ENCODE results near the gene USP9Y.

The USP9Y gene

DNA sequence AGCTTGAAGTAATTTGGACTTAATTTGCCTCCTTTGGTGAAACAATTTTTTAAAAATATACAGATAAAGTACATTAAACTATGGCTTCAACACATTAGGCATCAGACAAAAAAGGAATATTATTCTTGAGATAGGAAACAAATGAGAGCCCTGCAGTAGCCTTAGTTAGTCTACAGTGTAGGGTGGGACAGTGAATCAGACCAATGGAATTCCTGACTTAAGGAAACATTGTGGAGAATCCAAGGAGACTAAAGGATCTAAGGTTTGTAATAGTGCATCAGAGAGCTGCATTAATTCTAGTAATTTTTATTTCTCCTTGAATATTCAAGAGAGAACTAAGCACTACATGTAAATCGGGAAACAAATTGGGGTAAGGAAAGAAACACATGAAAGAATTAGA is 125.8 kb downstream of the USP9Y start:
- in situ Hi-C loops (cut with HindIII; ENCODE audit: low sequenced_read_pairs): no loop called here
- DNase-seq (ENCODE audit: low read depth, low spot score): no peak
- no peak overlapping the region for H3K4me3 ChIP-seq (ENCODE audit: low read depth, low read length)
- TF ChIP-seq, protein P1, sequence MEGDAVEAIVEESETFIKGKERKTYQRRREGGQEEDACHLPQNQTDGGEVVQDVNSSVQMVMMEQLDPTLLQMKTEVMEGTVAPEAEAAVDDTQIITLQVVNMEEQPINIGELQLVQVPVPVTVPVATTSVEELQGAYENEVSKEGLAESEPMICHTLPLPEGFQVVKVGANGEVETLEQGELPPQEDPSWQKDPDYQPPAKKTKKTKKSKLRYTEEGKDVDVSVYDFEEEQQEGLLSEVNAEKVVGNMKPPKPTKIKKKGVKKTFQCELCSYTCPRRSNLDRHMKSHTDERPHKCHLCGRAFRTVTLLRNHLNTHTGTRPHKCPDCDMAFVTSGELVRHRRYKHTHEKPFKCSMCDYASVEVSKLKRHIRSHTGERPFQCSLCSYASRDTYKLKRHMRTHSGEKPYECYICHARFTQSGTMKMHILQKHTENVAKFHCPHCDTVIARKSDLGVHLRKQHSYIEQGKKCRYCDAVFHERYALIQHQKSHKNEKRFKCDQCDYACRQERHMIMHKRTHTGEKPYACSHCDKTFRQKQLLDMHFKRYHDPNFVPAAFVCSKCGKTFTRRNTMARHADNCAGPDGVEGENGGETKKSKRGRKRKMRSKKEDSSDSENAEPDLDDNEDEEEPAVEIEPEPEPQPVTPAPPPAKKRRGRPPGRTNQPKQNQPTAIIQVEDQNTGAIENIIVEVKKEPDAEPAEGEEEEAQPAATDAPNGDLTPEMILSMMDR (IDR thresholded peaks at IDR 0.05; ENCODE audit: low read depth, low read length): no peak

DNA sequence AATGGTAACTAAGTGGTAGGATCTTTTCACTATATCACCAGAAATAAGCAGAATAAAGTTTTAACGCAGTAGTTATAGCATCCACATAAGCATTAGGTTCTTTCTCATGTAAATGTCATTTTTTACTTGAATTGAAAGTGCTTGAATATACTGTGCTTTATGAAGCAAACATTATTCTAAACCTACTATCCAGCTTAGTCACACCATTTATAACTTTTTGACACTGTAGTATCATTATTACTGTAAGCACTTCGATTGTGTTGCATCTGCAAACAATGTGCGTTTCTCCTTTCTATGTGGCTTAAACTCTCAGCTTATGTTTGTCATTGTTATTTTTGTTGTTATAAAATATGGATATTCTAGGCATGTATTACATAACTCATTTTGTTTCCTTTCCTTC is 132.3 kb downstream of the USP9Y start:
- H3K4me3 ChIP-seq (ENCODE audit: low read depth, low read length): no peak overlapping the region
- TF ChIP-seq, protein P1 (IDR thresholded peaks at IDR 0.05; ENCODE audit: low read depth, low read length): no peak
- no peak for DNase-seq (ENCODE audit: low read depth, low spot score)
- in situ Hi-C loops (cut with HindIII; ENCODE audit: low sequenced_read_pairs): no loop called here

DNA sequence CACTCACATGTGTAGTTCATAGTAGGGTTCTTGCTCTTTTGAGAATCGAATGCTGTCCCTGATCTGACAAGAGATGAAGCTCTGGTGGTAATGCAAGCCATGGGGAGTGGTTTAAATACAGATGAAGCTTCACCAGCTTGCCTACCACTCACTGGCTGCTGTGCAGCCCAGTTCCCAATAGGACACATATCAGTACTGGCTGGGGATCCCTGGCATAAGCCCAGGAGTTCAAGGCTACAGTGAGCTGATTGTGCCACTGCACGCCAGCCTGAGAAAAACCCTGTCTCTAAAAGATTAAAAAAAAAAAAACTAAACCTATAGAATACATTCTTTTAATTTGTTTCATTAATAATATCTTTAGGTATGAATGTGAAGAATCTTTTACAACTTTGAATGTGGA is 136.5 kb downstream of the USP9Y start:
- in situ Hi-C loops (cut with HindIII; ENCODE audit: low sequenced_read_pairs): no loop called here
- H3K4me3 ChIP-seq (ENCODE audit: low read depth, low read length): no peak overlapping the region
- no peak for DNase-seq (ENCODE audit: low read depth, low spot score)
- TF ChIP-seq, protein P1 (IDR thresholded peaks at IDR 0.05; ENCODE audit: low read depth, low read length): no peak

DNA sequence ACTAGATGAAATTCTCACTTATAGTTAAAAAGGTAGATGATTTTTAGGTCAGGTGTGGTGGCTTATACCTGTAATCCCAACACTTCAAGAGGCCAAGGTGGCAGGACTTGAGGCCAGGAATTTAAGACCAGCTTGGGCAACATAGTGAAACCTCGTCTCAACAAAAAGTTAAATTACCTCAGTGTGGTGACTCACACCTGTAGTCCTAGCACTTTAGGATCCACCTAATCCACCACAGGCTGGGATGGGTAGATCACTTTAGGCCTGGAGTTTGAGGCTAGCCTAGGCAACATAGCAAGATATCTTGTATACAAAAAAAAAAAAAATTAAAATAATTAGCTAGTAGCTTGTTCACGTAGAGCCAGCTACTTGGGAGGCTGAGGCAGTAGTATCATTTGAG is 140.3 kb downstream of the USP9Y start:
- TF ChIP-seq, protein P1 (IDR thresholded peaks at IDR 0.05; ENCODE audit: low read depth, low read length): no peak
- no peak for DNase-seq (ENCODE audit: low read depth, low spot score)
- in situ Hi-C loops (cut with HindIII; ENCODE audit: low sequenced_read_pairs): no loop called here
- H3K4me3 ChIP-seq (ENCODE audit: low read depth, low read length): no peak overlapping the region

DNA sequence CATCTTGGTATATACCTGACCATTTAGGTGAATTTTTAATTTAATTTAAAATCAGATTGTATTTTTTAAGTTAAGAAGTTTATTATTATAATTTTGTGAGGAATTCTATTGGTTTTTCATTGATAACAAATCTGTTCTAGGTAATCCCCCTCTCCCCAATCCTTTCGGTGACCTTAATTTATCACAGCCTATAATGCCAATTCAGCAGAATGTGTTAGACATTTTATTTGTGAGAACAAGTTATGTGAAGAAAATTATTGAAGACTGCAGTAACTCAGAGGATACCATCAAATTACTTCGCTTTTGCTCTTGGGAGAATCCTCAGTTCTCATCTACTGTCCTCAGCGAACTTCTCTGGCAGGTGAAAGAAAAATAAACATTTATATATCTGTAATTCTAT is 145.8 kb downstream of the USP9Y start:
- no peak for DNase-seq (ENCODE audit: low read depth, low spot score)
- H3K4me3 ChIP-seq (ENCODE audit: low read depth, low read length): no peak overlapping the region
- in situ Hi-C loops (cut with HindIII; ENCODE audit: low sequenced_read_pairs): no loop called here
- TF ChIP-seq, protein P1 (IDR thresholded peaks at IDR 0.05; ENCODE audit: low read depth, low read length): no peak

DNA sequence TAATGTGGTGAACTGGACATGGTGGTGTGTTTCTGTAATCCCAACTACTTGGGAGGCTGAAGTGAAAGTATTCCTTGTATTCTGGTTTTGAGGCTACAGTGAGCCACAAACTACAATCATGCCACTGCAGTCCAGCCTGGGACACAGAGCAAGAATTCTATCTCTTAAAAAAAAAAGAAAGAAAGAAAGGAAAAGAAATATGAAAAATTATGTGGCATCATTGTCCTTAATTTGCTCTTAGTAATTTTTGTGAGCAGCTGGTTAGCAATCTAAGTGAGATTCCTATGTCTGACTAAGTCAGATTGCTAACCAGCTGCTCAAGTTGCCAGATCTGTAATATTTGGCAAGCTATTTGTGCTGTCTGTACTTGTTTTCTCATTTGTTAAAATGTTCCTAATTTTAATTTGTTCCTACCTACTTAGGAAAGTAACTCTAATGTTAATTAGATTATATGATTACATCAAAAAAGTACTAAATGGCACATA is 154.8 kb downstream of the USP9Y start:
- no peak for DNase-seq (ENCODE audit: low read depth, low spot score)
- TF ChIP-seq, protein P1 (IDR thresholded peaks at IDR 0.05; ENCODE audit: low read depth, low read length): no peak
- in situ Hi-C loops (cut with HindIII; ENCODE audit: low sequenced_read_pairs): no loop called here
- H3K4me3 ChIP-seq (ENCODE audit: low read depth, low read length): no peak overlapping the region

DNA sequence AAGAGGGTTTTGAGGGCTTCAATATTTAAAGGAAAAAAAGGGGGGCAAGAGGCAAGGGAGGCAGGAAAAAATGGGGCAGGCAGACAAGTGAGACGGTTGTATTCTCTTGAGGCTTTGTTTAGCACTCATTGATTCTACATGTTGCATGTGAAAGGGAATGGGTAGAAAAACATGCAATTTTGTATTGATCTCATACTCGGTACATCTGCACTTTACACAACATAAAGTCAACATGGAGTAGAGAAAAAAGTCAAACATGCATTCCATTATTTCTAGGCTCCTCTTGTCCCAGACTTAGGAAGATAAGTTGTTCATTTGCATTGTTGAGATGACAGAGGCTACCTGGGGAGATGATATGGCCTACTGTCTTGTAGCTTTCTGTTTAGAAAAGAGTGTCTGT is 166.9 kb downstream of the USP9Y start:
- in situ Hi-C loops (cut with HindIII; ENCODE audit: low sequenced_read_pairs): no loop called here

More for the DNA sequence above, 166.9 kb downstream of the USP9Y start:
- DNase-seq (ENCODE audit: low read depth, low spot score): no peak
- H3K4me3 ChIP-seq (ENCODE audit: low read depth, low read length): no peak overlapping the region
- TF ChIP-seq, protein P1 (IDR thresholded peaks at IDR 0.05; ENCODE audit: low read depth, low read length): no peak
